ENCODE results near the gene RNGTT.

GRCh38 chr6:88823998-88824397 lies 139.4 kb downstream of the RNGTT start:
- no peak for TF ChIP-seq USF1 (IDR thresholded peaks at IDR 0.05)
- TF ChIP-seq EP300 (IDR thresholded peaks at IDR 0.05; ENCODE audit: borderline replicate concordance) = no peak; the same call in 1 of the 2 replicates
- no peak for TF ChIP-seq MAX (IDR thresholded peaks at IDR 0.05)
- TF ChIP-seq REST (IDR thresholded peaks at IDR 0.05; ENCODE audit: low read depth) = no peak
- TF ChIP-seq TAF1 (IDR thresholded peaks at IDR 0.05; ENCODE audit: low read depth) = no peak
- no peak for TF ChIP-seq RAD21 (IDR thresholded peaks at IDR 0.05; ENCODE audit: low read depth)
- no peak for TF ChIP-seq TCF12 (IDR thresholded peaks at IDR 0.05; ENCODE audit: low read depth)
- no peak for TF ChIP-seq YY1 (IDR thresholded peaks at IDR 0.05; ENCODE audit: low read depth)
- TF ChIP-seq NFIC (IDR thresholded peaks at IDR 0.05) = no peak
- no peak for TF ChIP-seq ZBTB7A (IDR thresholded peaks at IDR 0.05; ENCODE audit: low read depth)
- no peak; the same call in 1 of the 2 replicates for TF ChIP-seq FOXM1 (IDR thresholded peaks at IDR 0.05; ENCODE audit: borderline replicate concordance, low read depth)

Measured in Ishikawa (cell line).